ENCODE measurements around the gene ARHGAP44. TPM values are rescaled to one million over a fixed set of nuclear protein-coding genes. Genes with fewer than 3 reads are reported as not detected.

ARHGAP44 gene
- total RNA-seq, 1 experiment from 2014 or later = 7.3 TPM

DNA sequence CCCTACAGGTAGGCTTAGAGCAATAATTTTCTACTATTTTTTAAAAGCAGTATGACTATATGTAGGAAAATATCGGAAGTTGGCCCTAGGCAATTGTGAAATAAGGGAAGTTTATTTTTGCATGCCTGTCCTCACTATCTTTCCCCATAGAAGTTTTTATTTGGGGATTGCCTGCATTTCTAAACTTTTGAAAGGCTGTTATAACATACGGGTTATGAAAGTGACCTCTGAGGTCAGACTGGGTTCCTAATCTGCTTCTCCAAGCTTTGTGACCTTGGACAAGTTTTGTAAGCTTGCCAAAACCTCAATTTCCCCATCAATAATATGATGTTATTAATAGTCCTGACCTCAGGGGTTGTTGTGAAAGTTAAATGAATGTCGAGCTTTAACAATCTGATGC is 67.1 kb downstream of the ARHGAP44 start:
- no peaks in the 10 kb centered on the region for H3K79me2 ChIP-seq (ENCODE audit: insufficient read depth, low read length)
- H3K9me3 ChIP-seq (ENCODE audit: control insufficient read depth in 1 of 2, insufficient read depth in 1 of 2, low read depth in 1 of 2, low read length in 2 of 2) = no peaks in the 10 kb centered on the region
- no peak for DNase-seq (ENCODE audit: low read depth, low spot score)
- ChIA-PET RAD21 (ENCODE audit: low non-redundant PET in 1 of 2, low total read pairs in 2 of 2, uncharacterized antibody in 2 of 2, unreplicated experiment in 2 of 2) (no interaction called here), POLR2A (no interaction called here), CTCF (no interaction called here)
- no peak for ATAC-seq
- no peak overlapping the region for H3K9ac ChIP-seq (ENCODE audit: low read length)
- TF ChIP-seq SRF (IDR thresholded peaks at IDR 0.05; ENCODE audit: low read depth) (no peak), JUND (IDR thresholded peaks at IDR 0.05) (no peak)
- H3K4me3 ChIP-seq (replicated peaks in 1 of 2; ENCODE audit: low read depth in 1 of 2, low read length in 2 of 2) = no peak overlapping the region
- no peak overlapping the region for H3K27ac ChIP-seq (ENCODE audit: low read depth, low read length)
- H3K4me2 ChIP-seq (ENCODE audit: low read length) = no peak overlapping the region
- no peaks in the 10 kb centered on the region for H3K36me3 ChIP-seq (ENCODE audit: control insufficient read depth in 1 of 2, insufficient read depth in 2 of 2, low read length in 2 of 2)
- no peak overlapping the region for H2AFZ ChIP-seq (ENCODE audit: low read depth, low read length, poor library complexity, severe bottlenecking)
- H3K27me3 ChIP-seq (ENCODE audit: insufficient read depth, low read length) = no peaks in the 10 kb centered on the region
- intact Hi-C loops (cut with micrococcal nuclease) = no loop called here
- H4K20me1 ChIP-seq (ENCODE audit: insufficient read depth) = no peaks in the 10 kb centered on the region
- no peaks in the 10 kb centered on the region for H3K9me2 ChIP-seq (ENCODE audit: insufficient read depth)
- no TSS peak for BruUV-seq (replicated peaks)
- no peaks in the 10 kb centered on the region for H3K4me1 ChIP-seq (ENCODE audit: control insufficient read depth in 1 of 2, insufficient read depth in 2 of 2, low read length in 2 of 2)

- CTCF ChIA-PET = no interaction called here
- Histone ChIP-seq H3K4me1 (ENCODE audit: control insufficient read depth in 1 of 2, insufficient read depth in 2 of 2, low read length in 2 of 2) (no peaks in the 10 kb centered on the region), H3K4me2 (ENCODE audit: low read length) (no peak overlapping the region), H4K20me1 (ENCODE audit: insufficient read depth) (no peaks in the 10 kb centered on the region), H3K9me2 (ENCODE audit: insufficient read depth) (no peaks in the 10 kb centered on the region), H3K79me2 (ENCODE audit: insufficient read depth, low read length) (no peaks in the 10 kb centered on the region), H3K27me3 (ENCODE audit: insufficient read depth, low read length) (no peaks in the 10 kb centered on the region), H3K4me3 (replicated peaks in 1 of 2; ENCODE audit: low read depth in 1 of 2, low read length in 2 of 2) (no peak overlapping the region), H3K9me3 (ENCODE audit: control insufficient read depth in 1 of 2, insufficient read depth in 1 of 2, low read depth in 1 of 2, low read length in 2 of 2) (no peaks in the 10 kb centered on the region), H3K9ac (ENCODE audit: low read length) (no peak overlapping the region), H3K27ac (ENCODE audit: low read depth, low read length) (no peak overlapping the region), H2AFZ (ENCODE audit: low read depth, low read length, poor library complexity, severe bottlenecking) (no peak overlapping the region), H3K36me3 (ENCODE audit: control insufficient read depth in 1 of 2, insufficient read depth in 2 of 2, low read length in 2 of 2) (no peaks in the 10 kb centered on the region)
- ATAC-seq (no peak), DNase-seq (ENCODE audit: low read depth, low spot score) (no peak)
- TF ChIP-seq SIN3A (IDR thresholded peaks at IDR 0.05; ENCODE audit: low read depth) = no peak
- TF ChIP-seq EGR1 (IDR thresholded peaks at IDR 0.05; ENCODE audit: low read depth) = no peak
- TF ChIP-seq JUND (IDR thresholded peaks at IDR 0.05) = no peak
- TF ChIP-seq ZNF274 (IDR thresholded peaks at IDR 0.05; ENCODE audit: low read depth, low read length) = no peak
- no peak for TF ChIP-seq CBX3 (IDR thresholded peaks at IDR 0.05; ENCODE audit: low read depth)
- no peak for TF ChIP-seq CTCF (IDR thresholded peaks at IDR 0.05 in 2 of 3, conservative IDR thresholded peaks at IDR 0.05 in 1 of 3; ENCODE audit: borderline replicate concordance in 1 of 3, insufficient read depth in 1 of 3, low read depth in 2 of 3, low read length in 2 of 3)
- no peak for TF ChIP-seq EZH2phosphoT487 (IDR thresholded peaks at IDR 0.05; ENCODE audit: borderline replicate concordance)
- TF ChIP-seq SP1 (IDR thresholded peaks at IDR 0.05; ENCODE audit: low read depth) = no peak
- TF ChIP-seq TCF7L2 (IDR thresholded peaks at IDR 0.05; ENCODE audit: borderline replicate concordance, extremely low read depth, insufficient read depth, insufficient read length) = no peak
- TF ChIP-seq ZFX (IDR thresholded peaks at IDR 0.05) = no peak
- TF ChIP-seq REST (IDR thresholded peaks at IDR 0.05; ENCODE audit: low read depth) = no peak
- TF ChIP-seq POLR2AphosphoS5 (IDR thresholded peaks at IDR 0.05; ENCODE audit: low read depth, low read length) = no peak
- no peak for TF ChIP-seq ELF1 (IDR thresholded peaks at IDR 0.05; ENCODE audit: borderline replicate concordance, low read depth)
- no peak for TF ChIP-seq YY1 (IDR thresholded peaks at IDR 0.05; ENCODE audit: extremely low read depth, insufficient replicate concordance, low read depth, low read length)
- TF ChIP-seq EZH2 (IDR thresholded peaks at IDR 0.05) = no peak
- POLR2A ChIA-PET = no interaction called here
- RAD21 ChIA-PET (ENCODE audit: low non-redundant PET in 1 of 2, low total read pairs in 2 of 2, uncharacterized antibody in 2 of 2, unreplicated experiment in 2 of 2) = no interaction called here
- BruUV-seq (replicated peaks) = no TSS peak
- intact Hi-C loops (cut with micrococcal nuclease) = no loop called here
Measured at GRCh38 chr17:12857592-12857991, 68.3 kb downstream of the ARHGAP44 start.
